ENCODE results near the gene ARMC12. TPM values are rescaled to one million over a fixed set of nuclear protein-coding genes. Genes with fewer than 3 reads are reported as not detected.

The ARMC12 gene
- total and polyA plus RNA-seq, 7 experiments from 2014 or later, result 0.78 to 1.8 (median 1.3) TPM

DNA sequence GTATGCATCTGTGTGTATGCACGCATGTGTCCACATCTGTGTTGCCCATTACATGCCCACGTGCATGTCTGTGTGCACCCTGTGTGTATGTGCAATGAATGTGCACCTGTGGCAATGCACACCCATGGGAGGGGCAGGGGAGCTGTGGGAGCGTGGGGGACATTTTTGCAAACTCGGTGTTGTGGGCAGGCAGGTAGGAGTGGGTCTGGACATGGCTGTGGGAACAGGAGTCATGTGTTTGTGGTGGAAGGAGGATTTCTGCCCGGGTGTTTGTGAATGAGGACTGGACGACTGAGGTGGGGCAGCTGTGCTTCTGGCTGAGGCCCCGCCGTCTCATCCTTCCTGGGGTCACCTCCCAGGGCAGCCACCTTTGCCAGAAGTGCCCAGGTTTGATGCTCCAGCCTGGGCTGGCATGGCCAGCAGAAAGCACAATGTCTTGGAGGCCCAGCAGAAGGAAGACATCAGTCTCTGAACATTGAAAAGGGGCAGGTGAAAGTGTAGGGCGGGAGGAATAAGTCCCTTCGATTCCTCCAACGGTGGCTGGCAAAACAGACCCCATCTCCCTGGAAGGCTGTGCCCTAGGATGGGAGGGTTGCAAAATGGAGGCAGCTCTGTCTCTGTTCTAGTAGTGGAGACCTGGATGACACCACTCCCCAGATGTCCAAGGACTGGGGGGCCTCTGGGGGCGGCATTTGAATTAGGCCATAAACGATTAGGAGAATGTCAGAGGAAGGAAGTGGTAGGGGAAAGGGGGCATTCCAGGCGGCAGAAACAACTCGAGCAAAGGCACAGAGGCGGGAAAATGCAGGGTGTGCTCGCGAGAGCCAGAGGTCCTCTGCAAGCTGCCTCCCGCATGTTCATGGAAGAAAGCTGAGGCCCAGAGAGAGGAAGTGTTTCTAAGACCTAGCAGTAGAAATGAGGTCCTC is 19.1 kb upstream of the ARMC12 start:
- no peaks in the 10 kb centered on the region for H3K27me3 ChIP-seq (ENCODE audit: control insufficient read depth in 2 of 2, insufficient read depth in 2 of 2, low read length in 2 of 2)
- DNase-seq, result no peak
- Mint-ChIP-seq H3K9me3 (peaks cover 0 to 2% (median 0%) of the 10 kb centered on the region in 11 donors), H3K4me3 (peak overlapping the region; percentile 40 to 83 (median 70)), H3K27ac (peak overlapping the region; percentile 82 to 95 (median 90)), H3K27me3 (no peaks in the 10 kb centered on the region), H3K36me3 (peaks cover 0 to 3% (median 0%) of the 10 kb centered on the region in 5 donors), H3K4me1 (peaks cover 47 to 81% (median 74%) of the 10 kb centered on the region in 7 donors)
- intact Hi-C loops (cut with micrococcal nuclease), result no loop called here
- ChIA-PET CTCF (interaction anchor here (0.6 to 2.6 kb wide), 5 partner anchors 10 to 93 kb away, joined by 3 to 20 read pairs (median 5); partner anchors contain the start of gene ARMC12), POLR2A (interaction anchor here (0.7 to 5.3 kb wide), 7 partner anchors 12 to 361 kb away, joined by 3 to 71 read pairs (median 4); partner anchors contain the start of gene ARMC12)
- no peaks in the 10 kb centered on the region for H3K9me3 ChIP-seq (ENCODE audit: control insufficient read depth in 2 of 3, low read length in 3 of 3)
- peak overlapping the region; percentile 8 for H3K4me3 ChIP-seq (ENCODE audit: low read length)
- H3K27ac ChIP-seq (ENCODE audit: low read depth, low read length), result peak overlapping the region; percentile 67
- ATAC-seq, result no peak
- H3K36me3 ChIP-seq (ENCODE audit: control insufficient read depth in 2 of 3, insufficient read depth in 3 of 3, low read length in 3 of 3), result no peaks in the 10 kb centered on the region
- peaks cover 17 to 47% of the 10 kb centered on the region in 2 donors for H3K4me1 ChIP-seq (ENCODE audit: control insufficient read depth in 2 of 2, insufficient read depth in 2 of 2, low read length in 2 of 2)

DNA sequence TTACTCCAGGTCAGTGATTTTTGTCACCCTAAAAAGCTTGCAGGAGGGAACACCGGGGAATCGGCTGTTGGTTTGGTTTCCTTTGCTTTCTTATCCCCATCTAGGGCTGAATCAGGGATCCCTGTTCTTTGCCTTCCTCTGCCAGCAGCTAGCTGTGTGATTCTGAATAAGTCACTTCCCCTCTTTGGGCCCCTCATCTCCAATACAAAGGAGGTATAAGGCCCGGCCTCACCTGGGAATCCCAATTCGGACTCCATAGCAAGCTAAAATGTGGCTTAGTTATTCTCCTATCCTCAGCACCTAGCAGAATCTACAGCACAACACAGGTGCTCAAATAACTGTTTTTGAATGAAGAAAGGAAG is 18.5 kb upstream of the ARMC12 start:
- H3K4me1 ChIP-seq (ENCODE audit: control insufficient read depth in 2 of 2, insufficient read depth in 2 of 2, low read length in 2 of 2), result peaks cover 17 to 47% of the 10 kb centered on the region in 2 donors
- Mint-ChIP-seq H3K27ac (peak overlapping the region; percentile 82 to 95 (median 90)), H3K4me1 (peaks cover 46 to 79% (median 72%) of the 10 kb centered on the region in 7 donors), H3K27me3 (no peaks in the 10 kb centered on the region), H3K4me3 (peak overlapping the region; percentile 50 to 83 (median 70)), H3K36me3 (peaks cover 0 to 3% (median 0%) of the 10 kb centered on the region in 5 donors), H3K9me3 (peaks cover 0 to 2% (median 0%) of the 10 kb centered on the region in 11 donors)
- no peaks in the 10 kb centered on the region for H3K27me3 ChIP-seq (ENCODE audit: control insufficient read depth in 2 of 2, insufficient read depth in 2 of 2, low read length in 2 of 2)
- H3K9me3 ChIP-seq (ENCODE audit: control insufficient read depth in 2 of 3, low read length in 3 of 3), result no peaks in the 10 kb centered on the region
- intact Hi-C loops (cut with micrococcal nuclease), result no loop called here
- ATAC-seq (no peak), DNase-seq (no peak)
- no peaks in the 10 kb centered on the region for H3K36me3 ChIP-seq (ENCODE audit: control insufficient read depth in 2 of 3, insufficient read depth in 3 of 3, low read length in 3 of 3)
- H3K4me3 ChIP-seq (ENCODE audit: low read length), result peak overlapping the region; percentile 8
- POLR2A ChIA-PET, result interaction anchor here (1.0 to 5.3 kb wide), 6 partner anchors 12 to 362 kb away, joined by 3 to 71 read pairs (median 4); partner anchors contain the start of gene ARMC12
- H3K27ac ChIP-seq (ENCODE audit: low read depth, low read length), result peak overlapping the region; percentile 67
- CTCF ChIA-PET, result interaction anchor here (0.6 to 2.5 kb wide), 2 partner anchors 19 to 94 kb away, joined by 3 to 20 read pairs; partner anchors contain the start of gene ARMC12

GRCh38 chr6:35718911-35719381 is 17.9 kb upstream of the ARMC12 start:
- DNase-seq (peak in 5 of 9 donors; percentile 40 to 53 (median 47)), ATAC-seq (peak; percentile 63)
- H3K4me1 Mint-ChIP-seq, result peaks cover 48 to 80% (median 71%) of the 10 kb centered on the region in 7 donors
- Histone ChIP-seq H3K9me3 (ENCODE audit: control insufficient read depth in 2 of 3, low read length in 3 of 3) (no peaks in the 10 kb centered on the region), H3K4me3 (ENCODE audit: low read length) (peak overlapping the region; percentile 11), H3K27me3 (ENCODE audit: control insufficient read depth in 2 of 2, insufficient read depth in 2 of 2, low read length in 2 of 2) (no peaks in the 10 kb centered on the region), H3K4me1 (ENCODE audit: control insufficient read depth in 2 of 2, insufficient read depth in 2 of 2, low read length in 2 of 2) (peaks cover 17 to 48% of the 10 kb centered on the region in 2 donors), H3K27ac (ENCODE audit: low read depth, low read length) (peak overlapping the region; percentile 67), H3K36me3 (ENCODE audit: control insufficient read depth in 2 of 3, insufficient read depth in 3 of 3, low read length in 3 of 3) (no peaks in the 10 kb centered on the region)
- POLR2A ChIA-PET, result interaction anchor here (1.0 to 5.3 kb wide), 5 partner anchors 11 to 250 kb away, joined by 3 to 71 read pairs (median 4); partner anchors contain the start of gene ARMC12
- intact Hi-C loops (cut with micrococcal nuclease), result loop anchor here (1.0 kb wide), 1 partner anchor 9 kb away; no protein-coding TSS in a partner anchor
- peak overlapping the region; percentile 50 to 81 (median 70) for H3K4me3 Mint-ChIP-seq
- CTCF ChIA-PET, result interaction anchor here (2.5 kb wide), 1 partner anchor 18 kb away, joined by 20 read pairs; the partner anchor contains the start of gene ARMC12
- H3K27me3 Mint-ChIP-seq, result no peaks in the 10 kb centered on the region
- peaks cover 0 to 2% (median 0%) of the 10 kb centered on the region in 11 donors for H3K9me3 Mint-ChIP-seq
- peak overlapping the region; percentile 82 to 95 (median 90) for H3K27ac Mint-ChIP-seq
- H3K36me3 Mint-ChIP-seq, result peaks cover 0 to 3% (median 0%) of the 10 kb centered on the region in 5 donors

- Mint-ChIP-seq H3K4me1 (peaks cover 51 to 84% (median 76%) of the 10 kb centered on the region in 7 donors), H3K27me3 (no peaks in the 10 kb centered on the region), H3K36me3 (peaks cover 0 to 3% (median 0%) of the 10 kb centered on the region in 5 donors), H3K27ac (peak overlapping the region; percentile 82 to 95 (median 90)), H3K9me3 (peaks cover 0 to 2% (median 0%) of the 10 kb centered on the region in 11 donors), H3K4me3 (peak overlapping the region; percentile 50 to 81 (median 70))
- POLR2A ChIA-PET, result interaction anchor here (0.9 to 5.3 kb wide), 5 partner anchors 10 to 117 kb away, joined by 3 to 71 read pairs (median 5); no protein-coding TSS in a partner anchor
- CTCF ChIA-PET, result interaction anchor here (0.5 to 2.5 kb wide), 3 partner anchors 9 to 46 kb away, joined by 4 to 20 read pairs (median 4); partner anchors contain the start of gene ARMC12
- Histone ChIP-seq H3K27me3 (ENCODE audit: control insufficient read depth in 2 of 2, insufficient read depth in 2 of 2, low read length in 2 of 2) (no peaks in the 10 kb centered on the region), H3K4me1 (ENCODE audit: control insufficient read depth in 2 of 2, insufficient read depth in 2 of 2, low read length in 2 of 2) (peaks cover 19 to 53% of the 10 kb centered on the region in 2 donors), H3K36me3 (ENCODE audit: control insufficient read depth in 2 of 3, insufficient read depth in 3 of 3, low read length in 3 of 3) (no peaks in the 10 kb centered on the region), H3K9me3 (ENCODE audit: control insufficient read depth in 2 of 3, low read length in 3 of 3) (no peaks in the 10 kb centered on the region), H3K4me3 (ENCODE audit: low read length) (peak overlapping the region; percentile 11), H3K27ac (ENCODE audit: low read depth, low read length) (peak overlapping the region; percentile 67)
- intact Hi-C loops (cut with micrococcal nuclease), result loop anchor here (1.0 kb wide), 1 partner anchor 9 kb away; no protein-coding TSS in a partner anchor
- ATAC-seq, result peak; percentile 31
- no peak for DNase-seq
These were observed 17.4 kb upstream of the ARMC12 start for GRCh38 chr6:35719404-35719829.

DNA sequence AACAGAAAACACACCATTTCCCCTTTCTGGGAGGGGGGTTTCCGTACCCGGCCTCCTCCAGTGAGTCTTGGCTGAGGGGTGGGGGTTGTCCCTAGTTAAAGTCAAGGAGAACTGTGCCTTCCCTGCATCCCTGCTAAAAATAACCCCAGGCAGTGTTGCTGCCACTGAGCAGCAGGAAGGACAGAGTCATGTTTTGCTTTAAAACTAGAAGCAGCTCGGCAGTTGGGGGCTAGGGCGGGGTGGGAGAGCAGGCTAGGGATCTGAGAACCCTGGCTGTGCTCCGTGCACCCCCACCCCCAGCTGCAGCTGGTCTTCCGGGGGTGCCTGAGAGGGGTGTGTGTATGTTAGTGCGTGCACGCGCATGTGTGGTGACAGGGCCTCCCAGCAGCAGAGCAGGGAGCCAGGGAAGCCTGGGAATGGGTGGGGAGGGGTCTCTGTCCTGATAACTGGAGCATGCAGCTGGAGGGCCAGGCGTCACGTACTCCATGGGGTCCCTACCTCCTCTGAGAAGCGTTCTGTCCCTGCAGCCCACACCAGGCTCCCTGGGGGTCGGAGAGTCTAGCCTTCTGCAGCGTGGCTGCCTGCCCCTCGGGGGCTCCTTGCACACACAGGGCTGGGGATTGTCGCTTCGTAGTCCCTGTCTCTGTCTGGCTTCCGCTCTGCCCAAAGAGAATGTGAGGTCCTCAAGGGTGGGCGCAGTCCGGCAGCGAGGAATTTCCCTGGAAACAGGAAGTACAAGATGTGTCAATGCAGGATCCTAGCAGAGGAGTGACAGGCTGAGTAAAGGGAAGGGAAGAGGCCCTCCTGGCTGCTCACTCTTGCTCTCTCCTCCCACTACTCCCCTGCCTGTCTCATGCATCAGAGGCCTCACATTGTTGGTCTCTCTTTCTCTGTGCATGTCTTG is 16.8 kb upstream of the ARMC12 start:
- H3K4me1 ChIP-seq (ENCODE audit: control insufficient read depth in 2 of 2, insufficient read depth in 2 of 2, low read length in 2 of 2), result peaks cover 25 to 60% of the 10 kb centered on the region in 2 donors
- CTCF ChIA-PET, result interaction anchor here (0.5 to 2.5 kb wide), 3 partner anchors 9 to 46 kb away, joined by 4 to 20 read pairs (median 4); partner anchors contain the start of gene ARMC12
- H3K4me3 ChIP-seq (ENCODE audit: low read length), result peak overlapping the region; percentile 11
- peak; percentile 71 for ATAC-seq
- H3K9me3 ChIP-seq (ENCODE audit: control insufficient read depth in 2 of 3, low read length in 3 of 3), result no peaks in the 10 kb centered on the region
- H3K27ac ChIP-seq (ENCODE audit: low read depth, low read length), result peak overlapping the region; percentile 67
- Mint-ChIP-seq H3K36me3 (peaks cover 0 to 3% (median 0%) of the 10 kb centered on the region in 5 donors), H3K27ac (peak overlapping the region; percentile 82 to 95 (median 90)), H3K4me1 (peaks cover 54 to 91% (median 82%) of the 10 kb centered on the region in 7 donors), H3K27me3 (no peaks in the 10 kb centered on the region), H3K9me3 (peaks cover 0 to 2% (median 0%) of the 10 kb centered on the region in 11 donors), H3K4me3 (peak overlapping the region; percentile 50 to 81 (median 70))
- no peaks in the 10 kb centered on the region for H3K36me3 ChIP-seq (ENCODE audit: control insufficient read depth in 2 of 3, insufficient read depth in 3 of 3, low read length in 3 of 3)
- POLR2A ChIA-PET, result interaction anchor here (0.9 to 5.3 kb wide), 4 partner anchors 10 to 52 kb away, joined by 3 to 71 read pairs (median 4); no protein-coding TSS in a partner anchor
- no peaks in the 10 kb centered on the region for H3K27me3 ChIP-seq (ENCODE audit: control insufficient read depth in 2 of 2, insufficient read depth in 2 of 2, low read length in 2 of 2)
- intact Hi-C loops (cut with micrococcal nuclease), result loop anchor here (1.0 kb wide), 1 partner anchor 8 kb away; no protein-coding TSS in a partner anchor
- peak in 1 of 9 donors; percentile 38 for DNase-seq

Data from naive thymus-derived CD4-positive, alpha-beta T cell (primary cell).